Cerebellar cortex (tissue), 1 donor: Measurements from ENCODE around the gene PLS1.
"Not testable (repeated sequence)": the region's sequence is repeated elsewhere in the genome, so short reads cannot be mapped to it uniquely, and the experiment has no call there.

ENCODE experiments used
- DNase-seq: peaks from one replicate; pipeline ENCODE4 v3.0.0-alpha.2; 2015; ENCODE audit warnings: low spot score

The PLS1 gene

DNA sequence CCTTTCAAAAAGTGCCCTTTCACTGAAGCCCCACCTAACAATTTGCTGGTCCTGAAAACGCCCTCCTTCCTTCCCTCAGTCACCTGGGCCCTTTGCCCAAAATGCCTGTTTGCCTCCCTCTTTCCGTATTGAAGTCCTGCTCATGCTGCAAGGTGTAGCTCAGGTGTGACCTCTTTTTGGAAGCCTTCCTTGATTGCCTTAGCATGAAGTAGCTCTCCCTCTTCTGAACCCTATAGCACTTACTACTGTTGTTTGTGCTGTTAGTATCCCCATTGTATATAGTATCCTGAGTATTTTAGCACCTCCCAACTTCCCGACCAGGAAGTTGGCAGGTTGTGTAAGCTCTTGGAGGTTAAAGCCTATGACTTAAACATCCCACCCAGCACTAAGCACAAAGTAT lies 1.7 kb downstream of the PLS1 start:
- no peak for DNase-seq

DNA sequence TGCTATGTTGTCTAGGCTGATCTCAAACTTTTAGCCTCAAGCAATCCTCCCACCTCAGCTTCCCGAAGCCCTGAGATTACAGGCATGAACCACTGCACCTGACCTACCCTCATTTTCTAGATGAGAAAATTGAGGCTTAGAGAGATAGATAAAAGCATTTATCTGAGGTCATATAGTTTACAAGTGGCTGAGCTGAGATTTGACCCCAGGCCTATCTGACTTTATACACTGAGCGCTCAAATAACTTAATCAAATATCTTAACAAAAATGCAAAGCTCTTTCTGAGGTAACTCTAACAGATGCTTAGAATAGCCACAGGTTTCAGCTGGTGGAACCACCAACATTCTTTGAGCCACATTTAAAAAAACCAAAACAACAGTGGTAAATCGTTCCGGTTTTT lies 5.5 kb downstream of the PLS1 start:
- no peak for DNase-seq

DNA sequence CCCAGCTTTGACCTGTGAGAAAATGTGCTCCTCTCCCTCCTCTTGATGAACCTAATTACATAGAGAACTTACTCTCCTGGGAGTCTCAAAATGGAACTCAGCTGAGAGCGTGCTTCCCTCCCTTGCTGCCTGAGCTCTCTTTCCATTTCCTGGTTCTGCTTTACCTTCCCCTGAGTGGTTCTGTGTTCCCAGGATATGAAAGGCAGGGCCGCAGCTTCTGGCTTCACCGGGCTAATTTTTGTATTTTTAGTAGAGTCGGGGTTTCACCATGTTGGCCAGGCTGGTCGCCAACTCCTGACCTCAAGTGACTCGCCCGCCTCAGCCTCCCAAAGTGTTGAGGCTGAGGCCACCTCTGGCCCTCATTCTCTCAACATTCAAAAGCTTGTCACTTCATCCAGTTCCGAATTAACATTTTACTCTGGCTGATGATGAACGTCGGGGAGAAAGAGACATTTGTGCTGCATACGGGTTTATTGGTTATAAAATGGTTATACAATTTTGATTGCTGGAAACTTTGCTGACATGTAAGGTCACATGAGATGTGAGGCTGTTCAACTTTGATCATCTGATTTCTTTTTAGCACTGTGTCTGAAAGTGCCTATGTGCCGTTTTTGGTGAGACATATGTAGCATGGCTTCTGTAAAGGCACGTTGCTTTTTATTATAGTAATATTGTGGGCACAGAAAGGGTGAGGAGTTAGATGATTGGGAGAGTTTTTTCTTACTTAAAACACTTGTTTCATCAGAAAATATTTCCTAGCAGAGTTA lies 6.6 kb downstream of the PLS1 start:
- no peak for DNase-seq

DNA sequence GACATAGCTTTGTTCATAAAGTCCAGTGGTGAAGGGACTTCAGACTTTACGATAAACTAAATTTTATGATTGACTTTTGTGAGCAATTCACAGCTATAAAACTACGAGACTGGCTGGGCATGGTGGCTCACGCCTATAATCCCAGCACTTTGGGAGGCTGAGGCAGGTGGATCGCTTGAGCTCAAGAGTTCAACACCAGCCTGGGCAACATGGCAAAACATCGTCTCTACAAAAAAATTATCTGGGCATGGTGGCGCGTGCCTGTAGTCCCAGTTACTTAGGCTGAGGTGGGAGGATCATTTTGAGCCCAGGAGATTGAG lies 7.2 kb downstream of the PLS1 start:
- not testable (repeated sequence) for DNase-seq

DNA sequence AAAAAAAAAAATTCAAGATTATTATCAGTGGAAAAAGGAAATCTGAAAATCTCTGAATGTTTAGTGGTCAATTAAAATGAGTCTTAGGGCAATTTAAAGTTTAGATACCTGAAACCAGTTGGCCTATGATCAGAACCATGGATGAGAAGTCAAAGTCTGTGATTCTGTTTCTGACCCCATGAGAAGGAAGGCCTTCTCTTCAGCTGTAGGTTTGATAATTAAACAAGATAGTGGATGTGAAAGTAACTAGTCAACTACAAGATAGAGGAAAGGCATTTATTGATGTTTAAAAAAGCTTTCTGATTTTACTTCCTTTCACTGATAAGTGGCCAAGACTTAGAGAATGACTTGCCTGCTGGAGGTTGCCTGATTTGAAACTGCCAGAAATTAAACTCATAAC lies 8.7 kb downstream of the PLS1 start:
- no peak for DNase-seq

DNA sequence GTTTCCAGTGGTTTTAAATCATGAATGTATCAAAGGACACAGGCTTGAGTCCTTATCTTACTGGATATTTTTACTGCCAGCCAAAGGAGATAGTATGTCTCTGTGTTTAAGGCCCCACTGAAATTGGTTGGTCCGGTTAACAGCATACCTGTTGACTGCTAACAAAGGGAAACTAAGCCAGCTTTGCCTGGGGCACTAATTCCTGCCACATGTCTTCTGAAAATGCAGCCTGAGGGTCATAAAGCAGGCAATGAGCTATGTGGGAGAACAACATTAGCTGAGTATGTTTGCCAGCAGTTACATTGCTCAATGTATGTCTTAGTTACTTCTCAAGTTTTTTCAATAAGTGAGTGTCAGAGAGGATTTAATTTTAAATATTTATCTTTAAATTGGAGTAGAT lies 12.4 kb downstream of the PLS1 start:
- DNase-seq = no peak

DNA sequence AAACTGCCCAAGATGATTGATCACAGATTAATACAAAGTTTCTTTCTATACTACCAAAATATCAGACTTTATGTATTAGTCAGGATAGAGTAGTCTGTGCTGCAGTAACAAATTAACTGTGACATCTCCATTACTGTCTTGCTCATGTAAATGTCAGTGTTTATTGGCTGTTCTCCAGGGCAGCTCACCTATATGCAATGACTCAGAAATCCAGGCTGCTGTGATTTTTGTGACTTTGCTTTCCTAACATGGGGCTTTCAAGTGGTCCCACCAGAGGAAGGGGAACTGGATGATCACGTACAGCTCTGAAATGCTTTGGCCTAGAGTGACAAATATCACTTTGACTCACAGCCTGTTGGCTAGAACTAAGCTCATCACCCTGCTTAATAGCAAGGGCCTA lies 12.9 kb downstream of the PLS1 start:
- DNase-seq = no peak

DNA sequence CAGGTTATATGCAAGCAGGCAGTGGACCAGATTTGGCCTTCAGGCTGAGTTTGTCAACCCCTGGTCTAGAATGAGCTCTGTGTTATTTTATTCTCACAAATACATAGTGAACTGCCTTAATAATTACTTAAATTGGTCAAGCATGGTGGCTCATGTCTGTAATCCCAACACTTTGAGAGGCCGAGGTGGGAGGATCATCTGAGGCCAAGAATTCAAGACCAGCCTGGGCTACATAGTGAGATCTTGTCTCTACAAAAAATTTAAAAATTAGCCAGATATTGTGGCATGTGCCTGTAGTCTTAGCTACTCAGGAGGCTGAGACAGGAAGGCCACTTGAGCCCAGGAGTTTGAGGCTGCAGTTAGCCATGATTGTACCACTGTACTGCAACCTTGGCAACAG lies 15.0 kb downstream of the PLS1 start:
- no peak for DNase-seq

DNA sequence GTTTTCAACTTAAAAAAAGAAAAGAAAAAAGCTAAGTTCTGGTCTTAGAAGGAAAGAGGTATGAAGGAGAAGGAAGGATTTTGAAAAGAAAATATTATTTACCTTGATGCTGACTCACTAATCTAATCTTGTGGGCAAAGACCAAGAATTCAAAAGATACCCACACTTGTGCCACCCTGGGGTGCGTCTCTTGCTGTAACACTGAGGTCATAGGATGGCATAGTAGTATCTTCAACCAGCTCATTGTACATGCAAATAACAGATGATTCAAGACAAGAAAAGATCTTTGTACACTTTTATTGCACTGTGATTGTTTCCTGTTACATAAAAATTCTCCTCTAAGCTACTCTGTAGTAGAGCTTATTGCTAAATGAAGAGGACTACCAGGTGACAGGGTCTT lies 17.3 kb downstream of the PLS1 start:
- no peak for DNase-seq

DNA sequence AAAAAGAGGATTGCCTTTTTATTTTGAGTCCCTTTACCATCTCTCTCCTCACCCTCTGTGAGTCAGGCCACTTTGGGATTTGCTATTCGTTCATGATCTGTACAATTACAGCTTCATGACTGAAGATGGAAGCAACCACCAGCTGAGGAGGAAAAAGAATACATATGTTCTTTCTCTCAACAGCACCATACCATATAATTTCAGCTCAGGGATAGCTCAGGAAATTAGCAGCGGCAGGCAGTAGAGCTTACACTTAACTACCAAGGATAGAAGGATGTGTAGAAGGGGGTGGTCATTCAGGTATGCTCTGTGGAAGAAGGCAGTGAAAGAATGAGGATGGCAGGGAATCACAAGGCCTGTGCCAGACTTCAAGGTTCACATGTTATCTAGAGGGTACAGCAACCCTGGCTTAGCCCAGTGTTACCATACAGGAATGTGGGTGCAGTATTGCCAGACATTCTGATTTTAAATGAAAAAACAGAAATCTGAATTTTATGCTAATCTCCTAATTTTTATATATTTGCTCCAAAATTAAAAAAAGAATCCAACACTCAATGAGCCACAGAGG lies 17.9 kb downstream of the PLS1 start:
- no peak for DNase-seq

DNA sequence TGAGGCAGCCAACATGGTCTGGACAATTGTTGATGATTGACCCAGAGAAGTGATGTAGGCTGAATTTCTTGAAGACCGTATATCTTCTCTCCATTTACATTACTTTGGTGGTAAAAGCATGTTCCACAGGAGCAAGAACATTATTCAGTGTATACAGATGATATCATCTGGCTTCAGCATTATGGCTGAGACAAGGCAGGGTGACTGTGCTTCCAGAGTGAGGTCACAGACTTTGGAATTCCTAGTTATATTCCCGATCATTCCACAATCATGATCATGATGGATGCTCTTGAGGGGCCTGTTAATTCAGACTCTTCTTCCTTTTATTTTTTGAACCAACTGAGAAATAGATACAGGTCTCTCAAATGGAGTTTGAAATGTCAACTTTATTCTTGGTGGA lies 19.0 kb downstream of the PLS1 start:
- no peak for DNase-seq

DNA sequence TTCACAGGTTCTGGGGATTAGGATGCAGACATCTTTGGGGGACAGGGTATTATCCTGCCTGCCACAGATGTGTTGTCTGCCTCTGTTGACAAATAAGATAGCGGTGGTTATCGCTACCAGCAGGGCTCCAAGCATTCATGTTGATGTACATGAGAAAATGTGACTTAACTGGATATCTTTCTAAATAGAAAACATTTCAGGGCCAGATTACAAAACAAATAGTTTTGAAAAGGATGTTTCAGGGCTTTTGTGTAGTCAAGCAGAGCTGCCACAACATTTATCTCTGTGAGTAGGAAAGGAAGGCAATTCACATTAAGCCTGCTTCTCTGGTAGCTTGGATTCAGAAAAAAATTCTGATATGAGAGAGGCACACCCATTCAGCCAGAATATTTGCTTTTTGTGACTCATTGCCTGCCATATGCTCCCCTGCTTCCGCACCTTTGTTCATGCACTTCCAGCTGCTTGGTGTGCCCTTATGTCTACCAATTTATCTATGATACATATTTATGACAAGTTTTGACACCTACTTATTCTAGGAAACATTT lies 22.8 kb downstream of the PLS1 start:
- DNase-seq = no peak

DNA sequence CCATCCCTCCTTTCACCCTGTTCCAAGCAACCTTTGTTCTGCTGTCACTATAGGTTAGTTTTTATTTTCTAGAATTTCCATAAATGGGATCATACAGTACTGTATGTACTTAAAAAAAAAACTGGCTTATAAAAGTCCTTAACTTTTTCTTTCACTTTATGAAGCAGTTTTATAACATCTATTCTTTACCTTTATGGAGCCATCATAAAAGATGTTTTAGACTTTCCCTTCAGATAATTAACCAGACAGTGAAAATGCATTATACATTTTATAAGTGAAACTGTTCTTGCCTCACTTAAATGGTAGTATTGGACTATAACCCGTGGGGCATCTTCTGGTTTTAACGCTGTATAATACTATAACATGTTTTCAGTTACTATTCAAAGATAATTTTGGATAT lies 26.2 kb downstream of the PLS1 start:
- no peak for DNase-seq

DNA sequence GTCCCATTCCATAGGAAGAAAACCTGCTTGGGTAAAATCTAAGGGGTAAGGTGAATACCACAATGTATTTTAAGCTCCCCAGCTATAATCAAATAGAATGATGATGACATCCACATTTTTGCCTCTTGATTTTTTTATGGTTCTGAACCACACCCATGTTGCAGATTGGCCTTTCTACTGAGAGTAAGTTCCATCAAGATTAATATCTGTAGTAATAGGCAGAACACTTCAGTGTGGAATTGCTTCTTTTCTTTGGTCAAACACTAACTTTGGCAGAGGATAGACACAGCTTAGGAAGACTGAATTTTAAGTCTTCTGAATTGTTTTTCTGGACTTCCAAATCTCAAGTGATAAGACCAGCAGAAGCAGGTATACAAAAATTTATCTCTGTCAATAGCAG lies 27.0 kb downstream of the PLS1 start:
- no peak for DNase-seq

DNA sequence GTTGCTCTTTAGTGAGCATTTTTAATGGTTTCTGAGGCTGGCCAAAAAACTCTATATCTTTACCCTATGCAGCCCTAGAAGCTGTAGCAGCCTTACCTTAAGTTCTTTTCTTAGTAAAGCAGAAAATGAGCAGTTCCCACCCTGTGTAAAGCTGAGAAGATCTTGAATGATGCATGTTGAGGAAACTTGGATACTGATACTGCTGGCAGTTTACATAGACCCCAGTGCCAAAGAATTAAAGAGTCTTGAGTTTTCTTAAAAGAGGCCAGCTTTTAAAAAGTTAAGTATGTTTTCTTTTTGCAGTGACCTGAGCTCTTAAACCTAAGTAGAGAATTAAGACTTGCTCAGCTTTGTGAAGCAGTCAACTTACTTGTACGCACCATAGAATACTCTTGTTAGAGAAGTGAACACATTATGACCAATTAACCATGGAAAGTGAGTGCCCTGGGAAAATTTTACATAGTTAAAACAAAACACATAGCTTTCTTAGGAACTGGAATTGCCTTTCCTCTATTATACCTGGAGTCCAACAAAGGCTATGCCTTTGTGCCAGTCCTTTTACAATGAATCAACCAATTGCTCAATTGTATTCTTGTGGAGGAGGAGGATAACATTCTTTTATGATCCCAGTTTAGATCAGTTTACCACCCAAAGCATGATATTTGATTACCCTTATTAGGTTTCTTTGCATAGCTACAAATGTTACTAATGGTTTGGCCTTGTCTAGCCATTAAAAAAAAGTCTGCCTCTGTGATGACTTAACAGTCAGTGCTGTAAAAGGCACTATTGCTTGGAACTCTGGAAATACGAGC lies 28.4 kb downstream of the PLS1 start:
- DNase-seq = no peak

DNA sequence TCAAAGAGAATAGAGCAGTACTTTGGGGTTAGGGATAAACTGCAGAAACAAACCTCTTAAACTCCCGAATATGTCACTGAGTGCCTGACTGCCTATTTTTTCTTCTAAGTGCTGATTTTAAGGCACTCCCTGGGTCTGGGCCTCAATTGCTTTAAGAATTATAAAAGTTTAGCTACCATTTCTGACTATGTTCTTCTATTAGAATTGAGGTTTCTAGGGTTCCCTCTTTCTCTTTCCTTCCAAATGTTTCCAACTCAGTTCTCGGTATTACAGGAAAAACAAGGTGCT lies 28.9 kb downstream of the PLS1 start:
- no peak for DNase-seq

DNA sequence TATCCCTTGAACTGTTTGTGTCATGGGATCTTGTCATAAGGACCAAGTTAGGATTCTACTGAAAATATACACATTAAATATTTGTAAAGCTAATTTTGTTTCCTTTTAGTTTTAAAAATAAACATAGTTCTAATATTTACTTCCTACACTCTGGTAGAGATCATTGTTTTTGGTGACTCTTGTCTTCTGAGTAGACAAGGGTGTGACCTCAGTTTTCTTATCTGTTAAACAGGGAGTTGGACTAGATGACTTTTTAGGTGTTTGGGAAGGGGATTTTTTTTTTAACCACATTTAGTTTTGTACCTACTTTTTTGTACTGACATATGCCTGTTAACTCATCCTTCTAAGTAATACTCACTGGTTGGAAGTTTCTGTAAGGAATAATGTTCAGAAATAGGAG lies 30.8 kb downstream of the PLS1 start:
- no peak for DNase-seq

DNA sequence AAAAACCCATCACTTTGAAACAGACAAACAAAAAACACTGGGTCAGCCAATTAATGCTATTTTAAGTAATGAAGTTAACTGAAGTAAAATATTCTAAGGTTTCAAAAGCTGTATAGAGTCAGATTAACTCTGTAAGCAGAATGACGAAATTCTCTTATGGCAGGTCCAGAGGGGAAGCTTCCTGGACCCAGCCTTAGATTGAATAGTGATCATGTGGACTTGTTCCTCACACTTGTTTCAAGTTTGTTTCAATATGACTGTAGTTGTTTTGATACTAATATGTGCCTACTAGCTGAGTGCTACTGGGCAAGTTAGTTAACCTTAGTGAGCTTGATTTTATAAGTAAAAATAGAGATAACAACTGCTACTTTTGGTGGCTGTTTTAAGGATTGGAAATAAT lies 32.6 kb downstream of the PLS1 start:
- DNase-seq = no peak

DNA sequence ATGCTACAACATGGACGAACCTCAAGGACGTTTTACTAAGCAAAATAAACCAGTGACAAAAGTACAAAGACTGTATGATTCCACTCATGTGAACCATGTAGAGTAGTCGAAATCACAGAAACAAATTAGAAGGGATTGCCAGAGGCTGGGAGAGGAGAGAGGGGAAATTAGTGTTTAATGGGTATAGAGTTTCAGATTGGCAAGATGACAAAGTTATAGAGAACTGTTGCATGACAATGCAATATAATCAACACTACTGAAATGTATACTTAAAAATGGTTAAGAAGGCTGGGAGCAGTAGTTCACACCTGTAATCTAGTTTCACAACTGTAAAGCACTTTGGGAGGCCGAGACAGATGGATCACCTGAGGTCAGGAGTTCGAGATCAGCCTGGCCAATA lies 36.9 kb downstream of the PLS1 start:
- no peak for DNase-seq

DNA sequence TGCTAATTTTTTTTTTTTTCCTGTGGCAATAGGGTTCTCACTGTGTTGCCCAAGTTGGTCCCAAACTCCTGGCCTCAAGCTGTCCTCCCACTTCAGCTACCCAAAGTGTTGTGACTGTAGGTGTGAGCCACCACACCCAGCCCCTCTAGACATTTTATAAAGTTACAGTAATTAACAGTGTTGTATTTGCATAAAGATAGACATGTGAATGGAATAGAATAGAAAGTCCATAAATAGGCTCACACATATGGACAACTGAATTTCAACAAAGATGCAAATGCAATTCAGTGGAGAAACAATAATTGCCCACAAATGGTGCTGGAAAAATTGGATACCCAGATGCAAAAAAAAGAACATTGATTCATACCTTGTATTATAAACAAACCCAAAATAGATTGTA lies 39.9 kb downstream of the PLS1 start:
- DNase-seq = no peak

DNA sequence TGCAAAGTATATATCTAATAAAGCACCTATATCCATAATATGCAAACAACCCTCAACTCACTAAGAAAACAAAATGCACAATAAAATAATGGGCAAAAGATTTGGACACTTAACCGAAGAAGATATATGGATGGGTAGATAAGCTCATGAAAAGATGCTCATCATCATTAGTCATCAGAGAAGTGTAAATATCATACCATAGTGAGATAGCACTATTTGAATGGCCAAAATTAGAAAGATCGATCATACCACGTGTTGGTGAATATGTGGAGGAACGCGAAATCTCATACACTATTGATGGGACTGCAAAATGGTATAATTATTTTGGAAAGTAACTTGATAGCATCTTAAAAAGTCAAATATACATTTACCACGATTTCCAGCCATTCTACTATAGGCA lies 40.5 kb downstream of the PLS1 start:
- no peak for DNase-seq

DNA sequence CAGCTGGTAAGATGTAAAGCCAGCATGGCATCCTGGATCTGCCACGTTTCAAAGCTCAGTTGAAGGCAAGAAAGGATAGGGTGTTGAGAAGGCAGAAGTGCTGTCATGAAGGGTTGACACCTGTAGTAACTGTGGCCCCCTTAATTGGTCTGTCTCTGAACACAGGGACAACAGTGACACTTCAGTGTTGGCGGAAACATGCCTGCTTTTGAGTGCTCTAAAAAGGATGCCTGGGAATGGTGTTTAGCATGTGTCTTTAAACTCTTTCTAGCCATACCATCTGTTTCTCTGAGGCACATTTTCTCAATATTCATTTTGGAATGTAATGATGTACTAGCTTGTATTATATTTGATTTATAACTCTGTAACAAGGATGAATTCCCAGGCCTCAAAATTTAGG lies 42.1 kb downstream of the PLS1 start:
- no peak for DNase-seq

DNA sequence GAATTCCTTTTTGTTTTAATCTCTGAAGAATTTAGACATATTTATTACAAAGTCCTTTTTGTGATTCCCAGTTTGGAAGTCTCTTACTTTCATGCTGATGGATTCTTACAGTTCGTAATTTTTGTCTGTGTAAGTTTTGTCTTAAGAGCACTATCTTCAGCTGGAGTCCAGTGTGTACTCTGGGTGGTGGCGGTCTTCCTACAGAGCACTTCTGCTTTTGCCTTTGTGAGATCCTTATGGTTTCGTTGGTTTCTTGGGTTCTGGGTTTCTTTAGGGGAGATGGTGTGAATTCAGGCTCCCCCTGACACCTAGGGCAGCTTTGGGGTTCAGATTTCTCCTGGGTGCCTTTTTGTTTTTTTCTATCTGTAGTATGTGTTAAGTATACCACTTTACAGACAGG lies 45.3 kb downstream of the PLS1 start:
- no peak for DNase-seq

DNA sequence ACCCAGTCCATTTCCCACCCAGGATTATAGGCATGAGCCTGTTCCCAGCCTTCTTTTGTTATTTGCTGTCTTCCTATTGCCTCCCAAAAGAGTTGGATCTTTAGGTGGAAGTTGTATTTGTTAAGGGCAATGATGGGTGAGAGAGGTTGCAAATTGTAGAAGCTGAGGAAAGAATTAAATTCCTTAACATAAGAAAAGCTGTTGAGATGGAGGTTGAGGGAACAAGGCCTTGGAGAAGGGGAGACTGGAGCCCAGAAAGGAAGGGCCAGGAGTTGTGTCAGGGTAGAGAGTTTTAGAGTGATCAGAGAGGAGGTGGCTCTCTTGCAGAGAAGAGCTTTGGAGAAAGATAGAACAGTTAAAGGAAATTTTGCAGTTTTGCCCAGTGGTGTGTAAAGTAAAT lies 46.8 kb downstream of the PLS1 start:
- no peak for DNase-seq
